GM21423 (cell line): ENCODE data around the gene FOXP1.

ENCODE experiments used
- ATAC-seq: cut with Tn5 transposase; IDR thresholded peaks from one replicate; pipeline ENCODE4 v1.9.1; 2021; ENCODE audit warnings: mild to moderate bottlenecking, moderate library complexity; ENCODE audit not compliant: unreplicated experiment

Gene FOXP1

DNA sequence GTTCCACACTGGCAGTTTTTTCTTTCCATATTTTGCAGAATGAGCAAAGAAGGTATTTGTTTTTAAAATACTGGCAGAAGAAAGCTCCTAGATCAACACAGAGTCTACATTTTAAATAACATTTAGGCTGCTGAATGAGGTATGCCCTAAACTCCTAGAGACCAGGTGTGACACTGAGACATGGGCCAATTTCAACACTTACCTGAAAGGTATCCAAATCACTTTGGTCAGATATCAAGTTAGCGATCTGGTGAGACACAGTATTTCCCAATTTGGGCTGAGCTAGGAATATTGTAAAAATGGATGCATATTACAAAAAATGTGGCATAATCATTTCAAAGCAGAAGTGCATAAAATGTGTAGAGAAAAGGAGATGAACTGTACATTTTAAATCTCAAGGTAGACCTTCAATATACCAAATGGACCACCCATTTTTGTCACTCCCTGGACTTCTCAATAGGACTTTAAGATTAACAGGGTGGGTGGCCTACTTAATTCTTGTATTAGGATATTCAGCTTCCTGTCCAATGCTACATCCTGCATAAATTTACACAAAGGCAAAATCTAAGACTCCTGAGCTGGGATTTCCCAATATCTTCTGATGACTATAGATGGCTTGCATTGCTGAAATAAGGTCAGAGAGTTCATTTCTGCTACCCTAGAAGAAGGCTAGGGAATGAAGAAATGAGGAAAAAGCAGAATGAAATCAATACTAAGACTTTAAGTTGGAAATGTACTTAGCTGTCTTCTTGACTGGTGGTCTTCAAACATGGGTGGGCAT, 487.8 kb downstream of the FOXP1 start:
- ATAC-seq: no peak

DNA sequence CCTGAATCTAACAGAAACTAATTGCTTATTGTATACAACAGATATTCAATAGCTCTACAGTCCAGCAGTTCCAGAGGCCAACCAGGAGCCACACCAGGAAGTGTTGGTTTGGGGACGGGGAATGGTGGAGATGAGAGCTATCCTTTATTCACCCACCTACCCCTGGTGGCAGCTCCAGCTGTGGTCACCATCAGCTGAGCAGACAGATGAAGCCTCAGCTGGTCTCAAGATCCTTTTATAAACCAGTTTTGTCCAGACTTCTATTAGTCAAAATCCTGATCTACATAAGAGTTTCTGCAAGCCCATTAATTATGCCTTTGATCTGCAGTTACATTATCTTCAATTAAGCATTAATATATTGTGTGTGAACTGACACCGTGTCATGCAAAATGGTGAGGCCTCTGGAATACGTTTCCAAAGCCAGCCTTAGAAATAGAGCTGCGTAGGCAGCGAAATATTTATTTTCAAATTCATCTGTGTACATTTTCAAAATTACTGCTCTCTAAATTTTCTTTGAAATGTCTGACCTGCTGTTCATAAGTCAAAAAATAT, 488.8 kb downstream of the FOXP1 start:
- ATAC-seq: no peak

DNA sequence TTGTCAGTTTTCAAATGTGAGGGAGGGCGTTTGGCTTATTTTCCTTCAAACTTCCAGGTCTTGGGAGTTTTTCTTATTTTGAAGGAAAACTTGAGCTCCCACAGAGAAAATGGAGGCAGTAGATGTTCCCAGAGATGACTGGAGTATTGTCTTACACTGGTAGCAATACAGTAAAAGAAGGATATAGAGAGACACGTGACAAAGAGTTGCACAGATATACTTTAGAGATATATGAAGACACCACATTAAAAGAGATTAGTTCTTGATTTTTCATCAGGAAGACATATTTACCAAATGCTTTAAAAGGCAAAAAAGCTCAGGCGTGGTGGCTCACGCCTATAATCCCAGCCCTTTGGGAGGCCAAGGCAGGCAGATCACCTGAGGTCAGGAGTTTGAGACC, 490.9 kb downstream of the FOXP1 start:
- no peak for ATAC-seq

DNA sequence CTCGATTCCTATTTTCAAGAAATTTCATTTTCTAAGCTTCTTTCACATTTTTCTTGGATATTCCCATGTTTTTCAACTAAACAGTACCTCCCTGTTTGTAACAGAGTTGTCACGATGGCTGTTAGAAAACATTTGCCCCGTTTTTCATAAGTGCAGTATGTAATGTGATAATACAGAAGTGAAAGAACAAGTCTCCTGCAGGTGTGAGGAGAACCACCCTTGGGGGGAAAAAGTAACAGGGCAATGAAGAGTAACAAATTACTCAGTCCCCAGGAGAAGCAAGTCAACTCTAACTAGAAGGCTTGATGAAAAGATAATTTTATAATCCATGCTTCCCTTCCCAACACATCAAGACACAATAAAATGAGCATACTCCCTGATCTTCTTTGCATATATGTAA, 493.3 kb downstream of the FOXP1 start:
- ATAC-seq: peak; percentile 18

DNA sequence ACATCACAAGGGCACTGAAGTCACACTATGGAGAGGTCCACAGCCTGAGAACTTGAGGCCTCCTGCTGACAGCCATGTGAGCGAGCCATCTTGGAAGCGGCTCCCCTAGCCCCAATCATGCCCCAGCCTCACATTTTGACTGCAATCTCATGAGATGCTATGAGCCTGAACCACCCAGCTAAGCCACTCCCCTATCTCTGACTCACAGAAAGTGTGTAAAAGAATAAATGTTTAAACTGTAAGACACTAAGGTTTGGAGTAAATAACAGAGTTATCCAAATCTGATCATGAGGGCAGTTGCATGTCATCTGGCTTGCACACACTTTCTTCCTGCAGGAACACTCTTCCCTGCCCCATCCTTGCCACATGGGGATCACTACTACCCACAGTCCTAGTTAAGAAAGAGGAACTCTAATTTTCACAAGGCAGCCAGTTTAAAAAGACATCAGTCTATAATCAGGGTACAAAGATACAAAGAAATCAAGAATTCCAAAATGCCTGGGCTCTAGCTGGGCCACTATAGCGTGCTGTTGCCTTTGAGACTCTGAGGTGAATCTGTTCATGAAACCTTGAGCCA, 494.2 kb downstream of the FOXP1 start:
- ATAC-seq: no peak

DNA sequence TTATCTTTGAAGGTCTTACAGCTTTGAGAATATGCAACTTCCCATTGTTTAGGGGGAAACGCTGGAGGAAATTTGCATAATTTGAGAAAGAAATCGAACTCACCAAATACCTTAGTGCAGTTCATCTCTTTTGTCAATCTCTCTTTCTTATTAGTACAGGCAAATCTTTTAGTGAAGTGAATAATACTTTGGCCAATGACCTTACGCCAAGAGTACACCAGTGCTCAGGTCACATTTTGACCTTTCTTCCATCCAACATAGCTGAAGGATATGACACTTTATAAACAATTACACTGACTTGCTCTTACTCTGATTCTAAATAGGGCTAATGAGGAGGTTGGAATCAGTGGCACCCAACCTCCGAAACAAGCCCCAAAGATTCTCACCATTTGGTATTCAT, 494.8 kb downstream of the FOXP1 start:
- no peak for ATAC-seq

- ATAC-seq: no peak
Measured at GRCh38 chr3:71088019-71088708, 495.4 kb downstream of the FOXP1 start.

DNA sequence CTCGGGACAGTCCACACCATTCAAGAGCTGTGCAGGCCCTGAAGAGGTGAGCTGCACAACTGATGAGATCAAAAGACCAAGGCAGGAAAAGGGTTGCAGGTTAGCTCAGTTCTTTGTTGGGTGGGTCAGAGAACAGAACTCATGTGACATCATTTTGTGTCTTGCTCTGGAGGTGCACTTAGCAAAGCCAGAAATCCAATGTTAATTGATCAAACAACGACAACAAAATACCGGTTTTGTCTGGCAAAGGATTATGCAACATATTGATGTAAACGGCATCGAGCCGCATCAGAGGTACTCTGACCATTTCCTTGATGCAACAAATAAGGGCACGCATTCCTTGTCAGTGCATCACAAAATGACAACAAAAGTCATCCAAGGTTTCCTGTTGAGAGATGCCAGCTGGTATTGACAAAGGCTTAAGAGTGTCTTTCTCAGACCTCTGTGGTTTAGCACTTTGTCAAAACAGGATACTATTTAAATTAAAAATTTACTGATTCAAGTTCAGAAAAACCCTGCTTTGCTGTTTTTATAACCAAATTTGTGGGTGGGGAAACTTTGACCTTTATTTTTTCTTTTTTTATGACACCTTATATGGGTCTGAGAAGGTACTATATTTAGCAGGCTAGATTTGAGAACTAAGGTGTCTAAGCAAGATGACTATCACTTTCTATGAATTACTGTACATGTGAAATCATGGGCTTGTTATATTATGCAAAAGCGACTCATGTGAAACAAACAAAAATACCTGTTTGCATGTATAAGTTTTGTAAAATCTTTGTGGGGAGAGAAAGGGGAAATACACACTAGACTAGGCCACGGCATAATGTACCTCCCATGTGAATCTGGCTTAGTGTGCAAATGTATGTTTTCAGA, 496.1 kb downstream of the FOXP1 start:
- ATAC-seq: peak; percentile 89

GRCh38 chr3:71086777-71087142, 496.8 kb downstream of the FOXP1 start:
- ATAC-seq: no peak

DNA sequence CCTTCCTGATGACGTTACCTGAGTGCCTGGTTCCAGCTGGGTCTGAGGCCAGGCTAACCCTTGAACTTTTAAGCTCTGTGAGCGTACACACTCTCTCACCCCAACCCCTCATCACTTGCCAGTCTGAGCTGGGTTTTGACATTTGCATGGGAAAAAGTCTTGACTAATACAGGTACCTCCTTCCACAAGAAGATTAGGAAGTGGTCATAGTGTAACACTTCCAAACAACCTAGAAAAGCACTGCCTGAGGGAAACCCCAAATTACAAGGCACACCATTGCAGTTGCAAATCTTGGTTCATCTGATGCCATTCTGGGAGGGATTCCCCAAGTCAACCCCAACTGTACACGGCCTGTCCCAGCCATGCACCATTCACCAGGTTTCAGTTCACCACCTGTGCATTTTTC, 499.8 kb downstream of the FOXP1 start:
- no peak for ATAC-seq

GRCh38 chr3:71082833-71083232, 500.7 kb downstream of the FOXP1 start:
- ATAC-seq: no peak

DNA sequence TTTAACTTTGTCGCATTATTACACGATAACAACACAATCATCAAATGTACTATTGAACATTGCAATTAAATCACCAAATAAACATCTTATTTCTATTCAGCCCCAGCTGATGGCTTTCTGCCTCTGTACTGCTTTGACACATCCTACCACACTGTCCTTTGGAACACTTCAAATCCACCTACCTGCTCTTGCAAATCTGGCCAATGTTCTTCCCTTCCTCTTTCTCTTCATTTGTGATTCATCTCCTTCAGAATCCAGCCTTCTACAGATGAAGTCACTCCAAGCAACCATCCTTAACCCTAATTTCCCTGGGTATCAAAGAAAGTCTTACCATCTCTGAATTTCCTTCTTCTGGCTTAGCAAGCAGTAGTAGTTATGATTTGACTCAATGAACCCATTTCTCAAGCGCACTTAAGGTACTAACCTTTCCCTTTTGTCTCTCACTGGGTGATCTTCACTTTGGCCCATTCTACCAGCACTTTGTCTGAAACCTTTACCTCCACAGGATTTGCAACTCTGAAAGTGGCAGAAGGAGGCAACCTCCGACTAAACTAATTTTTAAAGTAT, 502.9 kb downstream of the FOXP1 start:
- ATAC-seq: no peak

- no peak for ATAC-seq
Measured at GRCh38 chr3:71078723-71079525, 504.6 kb downstream of the FOXP1 start.

- no peak for ATAC-seq
Measured at GRCh38 chr3:71078199-71078598, 505.3 kb downstream of the FOXP1 start.

DNA sequence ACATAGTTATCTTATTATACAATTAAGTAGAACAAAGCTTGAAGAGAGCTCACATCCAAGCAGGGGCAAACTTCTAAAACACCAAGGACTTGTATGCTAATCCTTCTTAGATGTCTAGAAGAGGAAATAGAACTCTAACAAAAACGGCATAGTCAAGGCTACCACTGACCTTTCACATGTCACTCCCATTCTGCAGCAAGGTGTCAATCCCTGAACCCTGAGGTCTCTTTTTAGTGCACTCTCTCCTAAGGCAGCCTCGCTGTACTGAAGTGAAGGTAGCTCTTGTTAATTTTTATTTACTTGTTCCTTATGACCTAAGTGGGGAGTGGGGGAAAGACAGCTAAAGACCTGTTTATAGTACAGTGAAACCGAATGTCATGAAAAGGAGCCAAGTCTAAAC, 506.5 kb downstream of the FOXP1 start:
- ATAC-seq: no peak

DNA sequence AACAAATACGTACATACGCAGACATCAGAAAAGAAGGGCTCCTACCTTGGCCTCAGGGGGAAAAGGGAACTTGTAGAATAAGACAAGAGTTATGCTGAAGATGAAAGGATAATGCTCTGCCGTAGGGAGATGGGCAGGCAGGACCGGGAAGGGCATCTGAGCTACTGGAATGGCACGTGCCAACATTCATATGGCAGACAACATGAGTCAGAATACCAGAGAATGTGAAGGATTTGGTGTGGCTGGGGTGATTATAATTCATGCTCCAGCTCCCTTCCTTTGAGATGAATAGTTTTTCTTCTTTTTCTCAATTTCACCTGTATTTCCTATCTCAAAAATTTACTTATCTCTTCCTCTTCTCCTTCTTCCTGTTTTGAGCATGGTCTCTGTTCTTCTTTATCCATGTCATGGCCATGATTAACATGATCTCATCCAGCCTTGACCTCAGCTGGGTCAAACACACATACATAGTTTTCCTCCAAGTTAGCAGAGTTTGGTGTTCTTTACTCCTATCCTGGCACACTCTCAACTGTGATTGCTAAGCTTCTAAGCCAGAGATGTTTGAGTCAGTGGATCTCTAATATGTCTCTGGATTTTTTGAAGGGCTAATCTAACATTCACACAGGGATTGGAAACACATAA, 507.0 kb downstream of the FOXP1 start:
- no peak for ATAC-seq

- no peak for ATAC-seq
Measured at GRCh38 chr3:71075494-71075893, 508.0 kb downstream of the FOXP1 start.

DNA sequence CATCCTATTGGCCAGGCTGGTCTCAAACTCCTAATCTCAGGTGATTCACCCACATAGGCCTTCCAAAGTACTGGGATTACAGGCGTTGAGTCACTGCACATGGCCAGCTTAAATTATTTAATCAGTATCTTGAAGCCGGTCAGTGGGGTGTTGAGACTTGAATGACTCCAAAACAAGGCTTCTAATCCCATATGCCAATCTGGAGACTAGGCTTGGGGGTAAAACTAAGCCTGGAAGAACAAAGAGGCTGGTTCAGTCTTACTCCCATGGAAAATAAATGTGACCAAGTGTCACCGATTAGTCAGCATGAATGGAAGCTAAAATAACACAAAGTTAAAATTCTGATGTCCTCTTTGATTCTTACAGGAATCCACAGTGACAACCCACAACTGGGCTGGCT, 509.1 kb downstream of the FOXP1 start:
- ATAC-seq: no peak

- ATAC-seq: no peak
Measured at GRCh38 chr3:71072986-71073385, 510.5 kb downstream of the FOXP1 start.
